NCI-H524 treated with DMSO at 0.1 percent for 48 hours (cell line): ENCODE measurements around the gene PCDHA12.
"Not testable (repeated sequence)": the region's sequence is repeated elsewhere in the genome, so short reads cannot be mapped to it uniquely, and the experiment has no call there.

Experiments
- DNase-seq: peaks from one replicate; lab custom pipeline; 2025; lab: John Stamatoyannopoulos, UW

PCDHA12 gene

DNA sequence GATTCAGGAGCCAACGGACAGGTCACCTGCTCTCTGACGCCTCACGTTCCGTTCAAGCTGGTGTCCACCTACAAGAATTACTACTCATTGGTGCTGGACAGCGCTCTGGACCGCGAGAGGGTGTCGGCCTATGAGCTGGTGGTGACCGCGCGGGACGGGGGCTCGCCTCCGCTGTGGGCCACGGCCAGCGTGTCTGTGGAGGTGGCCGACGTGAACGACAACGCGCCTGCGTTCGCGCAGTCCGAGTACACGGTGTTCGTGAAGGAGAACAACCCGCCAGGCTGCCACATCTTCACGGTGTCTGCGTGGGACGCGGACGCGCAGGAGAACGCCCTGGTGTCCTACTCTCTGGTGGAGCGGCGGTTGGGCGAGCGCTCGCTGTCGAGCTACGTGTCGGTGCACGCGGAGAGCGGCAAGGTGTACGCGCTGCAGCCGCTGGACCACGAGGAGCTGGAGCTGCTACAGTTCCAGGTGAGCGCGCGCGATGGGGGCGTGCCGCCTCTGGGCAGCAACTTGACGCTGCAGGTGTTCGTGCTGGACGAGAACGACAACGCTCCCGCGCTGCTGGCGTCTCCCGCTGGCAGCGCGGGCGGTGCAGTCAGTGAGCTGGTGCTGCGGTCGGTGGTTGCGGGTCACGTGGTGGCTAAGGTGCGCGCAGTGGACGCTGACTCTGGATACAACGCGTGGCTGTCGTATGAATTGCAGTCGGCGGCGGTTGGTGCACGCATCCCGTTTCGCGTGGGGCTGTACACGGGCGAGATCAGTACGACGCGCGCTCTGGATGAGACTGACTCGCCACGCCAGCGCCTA lies 17.7 kb upstream of the PCDHA12 start:
- DNase-seq: no peak

DNA sequence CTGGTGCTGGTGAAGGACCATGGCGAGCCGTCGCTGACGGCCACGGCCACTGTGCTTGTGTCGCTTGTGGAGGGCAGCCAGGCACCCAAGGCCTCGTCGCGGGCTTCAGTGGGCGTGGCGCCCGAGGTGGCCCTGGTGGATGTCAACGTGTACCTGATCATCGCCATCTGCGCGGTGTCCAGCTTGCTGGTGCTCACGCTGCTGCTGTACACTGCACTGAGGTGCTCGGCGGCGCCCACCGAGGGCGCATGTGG lies 17.2 kb upstream of the PCDHA12 start:
- DNase-seq: no peak

DNA sequence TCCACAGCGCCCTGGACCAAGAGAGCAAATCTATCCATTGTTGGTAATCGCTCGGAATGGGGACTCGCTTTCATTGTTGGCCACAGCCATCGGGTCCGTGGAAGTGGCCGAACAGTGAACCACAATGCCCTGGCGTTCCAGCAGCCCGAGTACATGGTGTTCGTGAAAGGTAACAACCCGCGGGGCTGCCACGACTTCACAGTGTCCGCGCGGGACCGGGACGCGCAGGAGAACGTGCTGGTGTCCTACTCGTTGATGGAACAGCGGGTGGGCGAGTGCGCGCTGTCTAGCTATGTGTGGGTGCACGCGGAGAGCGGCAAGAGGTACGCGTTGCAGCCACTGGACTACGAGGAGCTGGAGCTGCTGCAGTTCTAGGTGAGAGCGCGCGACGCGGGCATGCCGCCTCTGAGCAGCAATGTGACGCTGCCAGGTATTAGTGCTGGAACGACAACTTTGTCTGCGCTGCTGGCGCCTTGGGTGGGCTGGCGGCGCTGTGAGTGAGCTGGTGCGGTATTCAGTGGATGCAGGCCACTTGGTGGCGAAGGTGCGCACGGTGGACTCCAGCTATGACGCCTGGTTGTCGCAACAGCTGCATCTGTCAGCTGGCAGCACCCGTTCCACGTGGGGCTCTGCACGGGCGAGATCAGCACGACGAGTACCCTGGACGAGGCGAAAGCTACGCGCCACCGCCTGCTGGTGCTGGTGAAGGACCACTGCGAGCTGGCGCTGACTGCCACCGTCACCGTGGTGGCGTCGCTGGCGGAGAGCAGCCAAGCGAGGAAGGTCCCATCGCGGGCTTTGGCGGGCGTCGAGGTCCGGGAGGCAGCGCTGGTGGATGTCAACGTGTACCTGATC lies 12.4 kb upstream of the PCDHA12 start:
- no peak for DNase-seq

DNA sequence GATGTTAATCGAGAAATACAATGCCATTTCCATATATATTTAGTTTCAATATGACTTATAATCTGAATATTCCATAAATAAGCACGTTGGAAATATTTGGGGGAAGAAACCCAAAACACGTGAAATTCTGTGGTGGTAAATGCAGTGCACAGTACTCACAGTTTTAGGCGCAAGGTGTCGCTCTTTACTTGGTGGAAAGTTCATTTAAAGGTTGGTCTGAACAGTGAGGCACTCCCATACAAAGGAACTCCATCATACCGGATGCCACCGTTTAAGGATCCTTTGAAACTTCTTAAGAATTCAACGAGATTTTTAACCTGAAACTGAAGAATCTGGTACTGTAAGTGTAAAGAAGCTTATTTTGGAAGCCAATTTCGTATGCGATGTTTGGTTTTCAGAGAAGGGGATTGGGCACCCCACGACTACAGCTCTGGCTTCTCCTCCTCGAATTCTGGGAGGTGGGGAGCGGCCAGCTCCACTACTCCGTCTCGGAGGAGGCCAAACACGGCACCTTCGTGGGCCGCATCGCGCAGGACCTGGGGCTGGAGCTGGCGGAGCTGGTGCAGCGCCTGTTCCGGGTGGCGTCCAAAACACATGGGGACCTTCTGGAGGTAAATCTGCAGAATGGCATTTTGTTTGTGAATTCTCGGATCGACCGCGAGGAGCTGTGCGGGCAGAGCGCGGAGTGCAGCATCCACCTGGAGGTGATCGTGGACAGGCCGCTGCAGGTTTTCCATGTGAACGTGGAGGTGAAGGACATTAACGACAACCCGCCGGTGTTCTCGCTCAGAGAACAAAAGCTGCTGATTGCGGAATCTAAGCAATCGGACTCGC lies 6.2 kb upstream of the PCDHA12 start, which contains the start of gene PCDHA11:
Gene PCDHA11, plus strand, starts transcription at position 237 of the 834 bp plus-strand sequence. Its CDS starts 147 bp downstream, at position 384.
- DNase-seq: peak; percentile 30

DNA sequence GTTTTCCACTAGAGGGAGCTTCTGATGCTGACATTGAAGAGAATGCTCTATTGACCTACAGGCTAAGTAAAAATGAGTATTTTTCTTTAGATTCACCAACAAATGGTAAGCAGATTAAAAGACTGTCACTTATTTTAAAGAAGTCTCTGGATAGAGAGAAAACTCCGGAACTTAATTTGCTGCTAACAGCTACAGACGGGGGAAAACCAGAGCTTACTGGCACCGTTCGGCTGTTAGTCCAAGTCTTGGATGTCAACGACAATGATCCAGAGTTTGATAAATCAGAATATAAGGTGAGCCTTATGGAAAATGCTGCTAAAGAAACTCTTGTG lies 5.6 kb upstream of the PCDHA12 start:
- no peak for DNase-seq

DNA sequence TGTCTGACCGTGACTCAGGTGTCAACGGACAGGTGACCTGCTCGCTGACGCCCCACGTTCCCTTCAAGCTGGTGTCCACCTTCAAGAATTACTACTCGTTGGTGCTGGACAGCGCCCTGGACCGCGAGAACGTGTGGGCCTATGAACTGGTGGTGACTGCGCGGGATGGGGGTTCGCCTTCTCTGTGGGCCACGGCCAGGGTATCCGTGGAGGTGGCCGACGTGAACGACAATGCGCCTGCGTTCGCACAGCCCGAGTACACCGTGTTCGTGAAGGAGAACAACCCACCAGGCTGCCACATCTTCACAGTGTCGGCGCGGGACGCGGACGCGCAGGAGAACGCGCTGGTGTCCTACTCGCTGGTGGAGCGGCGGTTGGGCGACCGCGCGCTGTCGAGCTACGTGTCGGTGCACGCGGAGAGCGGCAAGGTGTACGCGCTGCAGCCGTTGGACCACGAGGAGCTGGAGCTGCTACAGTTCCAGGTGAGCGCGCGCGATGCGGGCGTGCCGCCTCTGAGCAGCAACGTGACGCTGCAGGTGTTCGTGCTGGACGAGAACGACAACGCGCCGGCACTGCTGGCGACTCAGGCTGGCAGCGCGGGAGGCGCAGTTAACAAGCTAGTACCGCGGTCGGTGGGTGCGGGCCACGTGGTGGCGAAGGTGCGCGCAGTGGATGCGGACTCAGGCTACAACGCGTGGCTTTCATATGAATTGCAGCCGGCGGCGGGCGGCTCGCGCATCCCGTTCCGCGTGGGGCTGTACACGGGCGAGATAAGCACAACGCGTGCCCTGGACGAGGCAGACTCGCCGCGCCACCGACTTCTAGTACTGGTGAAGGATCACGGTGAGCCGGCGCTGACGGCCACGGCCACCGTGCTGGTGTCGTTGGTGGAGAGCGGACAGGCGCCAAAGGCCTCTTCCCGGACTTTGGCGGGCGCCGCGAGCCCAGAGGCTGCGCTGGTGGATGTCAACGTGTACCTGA lies 4.6 kb upstream of the PCDHA12 start:
- no peak for DNase-seq

DNA sequence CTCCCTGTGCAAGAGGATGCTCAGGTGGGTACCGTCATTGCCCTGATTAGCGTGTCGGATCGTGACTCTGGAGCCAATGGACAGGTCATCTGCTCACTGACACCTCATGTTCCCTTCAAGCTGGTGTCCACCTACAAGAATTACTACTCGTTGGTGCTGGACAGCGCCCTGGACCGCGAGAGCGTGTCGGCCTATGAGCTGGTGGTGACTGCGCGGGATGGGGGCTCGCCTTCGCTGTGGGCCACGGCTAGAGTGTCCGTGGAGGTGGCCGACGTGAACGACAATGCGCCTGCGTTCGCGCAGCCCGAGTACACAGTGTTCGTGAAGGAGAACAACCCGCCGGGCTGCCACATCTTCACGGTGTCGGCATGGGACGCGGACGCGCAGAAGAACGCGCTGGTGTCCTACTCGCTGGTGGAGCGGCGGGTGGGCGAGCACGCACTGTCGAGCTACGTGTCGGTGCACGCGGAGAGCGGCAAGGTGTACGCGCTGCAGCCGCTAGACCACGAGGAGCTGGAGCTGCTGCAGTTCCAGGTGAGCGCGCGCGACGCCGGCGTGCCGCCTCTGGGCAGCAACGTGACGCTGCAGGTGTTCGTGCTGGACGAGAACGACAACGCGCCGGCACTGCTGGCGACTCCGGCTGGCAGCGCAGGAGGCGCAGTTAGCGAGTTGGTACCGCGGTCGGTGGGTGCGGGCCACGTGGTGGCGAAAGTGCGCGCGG lies 1.6 kb downstream of the PCDHA12 start:
- not testable (repeated sequence) for DNase-seq

DNA sequence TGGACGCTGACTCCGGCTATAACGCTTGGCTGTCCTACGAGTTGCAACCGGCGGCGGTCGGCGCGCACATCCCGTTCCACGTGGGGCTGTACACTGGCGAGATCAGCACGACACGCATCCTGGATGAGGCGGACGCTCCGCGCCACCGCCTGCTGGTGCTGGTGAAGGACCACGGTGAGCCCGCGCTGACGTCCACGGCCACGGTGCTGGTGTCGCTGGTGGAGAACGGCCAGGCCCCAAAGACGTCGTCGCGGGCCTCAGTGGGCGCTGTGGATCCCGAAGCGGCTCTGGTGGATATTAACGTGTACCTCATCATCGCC lies 2.1 kb downstream of the PCDHA12 start:
- DNase-seq: no peak

DNA sequence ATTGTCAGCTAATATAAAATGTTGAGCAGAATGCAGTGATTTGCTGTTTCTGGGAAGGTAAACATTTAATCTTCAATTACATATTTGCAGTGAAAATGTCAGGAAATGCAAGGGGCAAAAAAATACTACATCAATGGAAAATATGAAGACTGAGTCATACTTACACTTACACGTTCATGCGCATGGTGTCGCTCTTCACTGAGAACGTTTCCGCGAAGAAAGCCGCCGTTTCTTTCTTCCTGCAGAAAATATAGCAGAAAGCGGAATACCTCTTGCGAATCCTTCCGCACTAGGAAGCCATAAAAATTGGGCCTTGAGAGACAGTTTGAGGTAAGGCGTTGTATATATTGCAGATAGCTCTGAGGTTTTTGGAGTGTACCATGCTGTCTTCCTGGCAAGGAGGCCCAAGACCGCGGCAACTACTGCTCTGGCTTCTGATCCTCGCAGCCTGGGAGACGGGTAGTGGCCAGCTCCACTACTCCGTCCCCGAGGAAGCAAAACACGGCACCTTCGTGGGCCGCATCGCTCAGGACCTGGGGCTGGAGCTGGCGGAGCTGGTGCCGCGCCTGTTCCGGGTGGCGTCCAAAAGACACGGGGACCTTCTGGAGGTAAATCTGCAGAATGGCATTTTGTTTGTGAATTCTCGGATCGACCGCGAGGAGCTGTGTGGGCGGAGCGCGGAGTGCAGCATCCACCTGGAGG lies 6.9 kb downstream of the PCDHA12 start, which contains the start of gene PCDHA13:
Gene PCDHA13, plus strand, starts transcription at position 236 of the 702 bp plus-strand sequence. Its CDS starts 145 bp downstream, at position 381.
- DNase-seq: no peak

DNA sequence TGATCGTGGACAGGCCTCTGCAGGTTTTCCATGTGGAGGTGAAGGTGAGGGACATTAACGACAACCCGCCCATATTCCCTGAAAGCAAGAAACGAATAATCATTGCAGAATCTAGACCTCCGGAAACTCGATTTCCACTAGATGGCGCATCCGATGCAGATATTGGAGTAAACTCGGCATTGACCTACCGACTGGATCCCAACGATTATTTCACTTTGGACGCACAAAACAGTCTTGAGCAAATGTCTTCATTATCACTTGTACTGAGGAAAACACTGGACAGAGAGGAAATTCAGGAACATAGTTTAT lies 7.4 kb downstream of the PCDHA12 start:
- DNase-seq: no peak

DNA sequence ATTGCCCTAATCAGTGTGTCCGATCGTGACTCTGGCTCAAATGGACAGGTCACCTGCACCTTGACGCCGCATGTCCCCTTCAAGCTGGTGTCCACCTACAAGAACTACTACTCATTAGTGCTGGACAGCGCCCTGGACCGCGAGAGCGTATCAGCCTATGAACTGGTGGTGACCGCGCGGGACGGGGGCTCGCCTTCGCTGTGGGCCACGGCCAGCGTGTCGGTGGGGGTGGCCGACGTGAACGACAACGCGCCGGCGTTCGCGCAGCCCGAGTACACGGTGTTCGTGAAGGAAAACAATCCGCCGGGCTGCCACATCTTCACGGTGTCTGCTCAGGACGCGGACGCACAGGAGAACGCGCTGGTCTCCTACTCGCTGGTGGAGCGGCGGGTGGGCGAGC lies 8.3 kb downstream of the PCDHA12 start:
- no peak for DNase-seq

DNA sequence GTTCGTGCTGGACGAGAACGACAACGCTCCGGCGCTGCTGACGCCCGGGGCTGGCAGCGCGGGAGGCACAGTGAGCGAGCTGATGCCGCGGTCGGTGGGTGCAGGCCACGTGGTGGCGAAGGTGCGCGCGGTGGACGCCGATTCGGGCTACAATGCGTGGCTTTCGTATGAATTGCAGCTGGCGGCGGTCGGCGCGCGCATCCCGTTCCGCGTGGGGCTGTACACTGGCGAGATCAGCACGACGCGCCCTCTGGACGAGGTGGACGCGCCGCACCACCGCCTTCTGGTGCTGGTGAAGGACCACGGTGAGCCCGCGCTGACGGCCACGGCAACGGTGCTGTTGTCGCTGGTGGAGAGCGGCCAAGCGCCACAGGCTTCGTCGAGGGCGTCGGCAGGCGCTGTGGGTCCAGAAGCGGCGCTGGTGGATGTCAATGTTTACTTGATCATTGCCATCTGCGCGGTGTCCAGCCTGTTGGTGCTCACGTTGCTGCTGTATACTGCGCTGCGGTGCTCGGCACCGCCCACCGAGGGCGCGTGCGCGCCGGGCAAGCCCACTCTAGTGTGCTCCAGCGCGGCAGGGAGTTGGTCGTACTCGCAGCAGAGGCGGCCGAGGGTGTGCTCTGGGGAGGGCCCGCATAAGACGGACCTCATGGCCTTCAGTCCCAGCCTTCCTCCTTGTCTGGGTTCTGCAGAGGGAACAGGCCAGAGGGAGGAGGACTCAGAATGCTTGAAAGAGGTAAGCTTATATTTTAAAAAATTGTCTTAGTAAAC lies 9.0 kb downstream of the PCDHA12 start:
- DNase-seq: no peak

DNA sequence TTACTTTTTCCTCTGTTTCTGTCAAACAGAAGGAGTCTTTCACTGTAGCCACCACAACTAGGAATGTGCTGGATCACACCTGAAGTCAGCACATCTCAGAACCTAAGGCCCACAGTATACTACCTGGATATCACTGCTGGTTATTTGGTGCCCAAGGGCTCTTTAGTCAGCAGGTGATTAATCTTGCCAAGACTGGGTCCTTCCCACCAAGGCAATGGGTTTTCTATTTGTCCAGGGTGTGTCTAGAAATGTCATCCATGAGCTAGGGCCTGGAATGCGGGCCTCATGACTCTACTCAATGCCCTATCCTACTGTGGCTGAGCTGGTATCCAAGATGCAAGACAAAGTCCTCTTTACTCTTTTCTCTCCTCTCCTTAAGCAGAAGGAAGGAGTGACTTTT lies 41.2 kb downstream of the PCDHA12 start:
- no peak for DNase-seq

DNA sequence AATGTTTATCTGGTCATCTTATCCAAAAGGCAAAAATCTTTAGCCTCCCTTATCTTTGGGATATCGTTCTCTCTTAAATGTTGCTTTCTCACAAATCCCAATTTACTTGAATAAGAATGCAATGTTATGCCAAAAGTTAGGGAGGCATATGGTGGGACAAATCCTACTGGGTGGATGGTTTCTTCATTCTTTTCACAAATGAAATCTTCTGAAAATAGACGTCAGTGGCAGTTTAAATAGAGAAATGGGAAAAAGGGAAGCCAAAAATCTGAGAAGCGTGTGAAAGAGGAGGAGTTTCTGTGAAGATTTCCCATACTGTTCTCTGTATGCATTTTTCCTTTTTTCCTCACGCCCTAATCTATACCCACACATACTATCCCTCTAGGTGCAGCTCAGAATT lies 48.5 kb downstream of the PCDHA12 start:
- DNase-seq: no peak

DNA sequence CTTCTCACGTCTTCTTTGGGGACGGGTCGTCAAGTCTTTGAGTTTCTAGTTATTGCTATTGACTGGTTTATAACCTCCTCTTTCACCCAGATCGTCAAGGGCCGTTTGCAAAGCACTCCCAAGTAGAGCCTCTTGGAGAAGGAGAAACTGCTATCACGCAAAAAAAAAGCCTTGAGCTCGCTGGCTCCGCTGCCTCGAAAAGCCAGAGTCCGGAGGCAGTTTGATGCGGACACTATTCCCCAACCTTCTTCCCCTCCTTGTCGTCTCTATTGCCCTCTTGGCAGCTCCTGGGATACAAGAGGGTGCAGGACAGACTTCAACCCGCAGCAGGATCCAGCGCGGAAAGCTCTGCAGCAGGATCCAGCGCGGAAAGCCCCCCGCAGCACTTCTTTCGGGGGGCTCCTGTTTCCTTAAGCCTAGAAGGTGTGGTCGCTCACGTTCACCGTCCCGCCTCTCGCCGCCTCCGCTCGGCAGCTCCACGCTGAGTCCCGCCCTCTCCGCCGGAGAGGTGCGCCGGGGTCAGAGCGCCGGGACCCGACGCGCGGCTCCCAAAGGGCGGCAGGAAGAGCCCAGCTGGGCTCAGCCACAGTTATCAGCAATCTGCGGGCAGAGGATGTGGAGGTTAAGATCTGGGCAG lies 50.8 kb downstream of the PCDHA12 start, which contains the start of gene PCDHAC1:
Gene PCDHAC1, plus strand, starts transcription at position 494 of the 637 bp plus-strand sequence. CDS start 594 bp downstream, outside the sequence.
- DNase-seq: no peak

DNA sequence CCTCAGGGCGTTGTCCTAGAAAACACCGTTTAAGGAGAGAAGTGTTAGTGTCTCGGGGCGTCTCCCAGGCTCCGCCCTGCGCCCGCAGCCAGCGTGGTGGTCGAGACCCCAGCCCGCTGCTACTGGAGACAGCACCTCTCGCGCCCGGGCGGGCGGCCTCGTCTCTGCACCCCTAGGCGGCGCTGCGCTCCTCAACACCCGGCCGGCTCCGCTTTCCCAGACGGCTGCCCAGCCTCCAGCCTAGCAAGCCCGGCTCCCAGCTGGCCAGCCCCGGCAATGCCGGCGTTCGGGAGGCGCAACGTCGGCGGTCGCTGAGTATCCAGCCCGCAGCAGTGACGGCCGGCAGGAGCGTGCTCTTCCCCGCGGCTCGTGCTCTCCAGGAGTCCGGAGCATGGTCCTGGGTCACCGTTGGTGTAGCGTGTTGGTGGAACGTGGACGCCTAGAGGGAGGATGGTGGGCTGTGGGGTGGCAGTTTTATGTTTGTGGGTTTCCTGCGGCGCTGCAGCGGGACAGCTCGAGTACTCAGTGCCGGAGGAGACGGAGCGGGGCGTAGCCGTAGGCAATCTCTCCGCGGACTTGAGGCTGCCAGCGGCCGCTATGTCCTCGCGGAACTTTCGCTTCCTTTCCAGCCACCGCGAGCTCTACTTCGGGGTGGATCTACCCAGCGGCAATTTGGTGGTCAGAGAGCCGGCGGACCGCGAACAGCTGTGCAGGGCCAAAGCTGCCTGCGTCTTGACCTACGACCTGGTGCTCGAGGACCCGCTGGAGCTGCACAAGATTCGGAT lies 51.5 kb downstream of the PCDHA12 start:
- DNase-seq: peak; percentile 34

DNA sequence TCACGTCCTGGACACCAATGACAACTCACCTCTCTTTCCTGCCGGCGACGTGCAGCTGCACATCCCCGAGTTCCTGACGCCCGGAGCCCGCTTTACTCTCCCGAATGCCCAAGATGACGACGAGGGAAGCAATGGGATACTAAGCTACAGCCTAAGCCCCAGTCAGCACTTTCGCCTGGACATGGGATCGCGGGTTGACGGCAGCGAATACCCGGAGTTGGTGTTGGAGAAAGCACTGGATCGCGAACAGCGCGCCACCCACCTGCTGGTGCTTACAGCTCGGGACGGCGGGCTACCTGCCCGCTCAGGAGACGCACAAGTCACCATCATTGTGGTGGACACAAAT lies 52.1 kb downstream of the PCDHA12 start:
- DNase-seq: no peak
